ENCODE measurements around the gene FLT4.

The FLT4 gene

DNA sequence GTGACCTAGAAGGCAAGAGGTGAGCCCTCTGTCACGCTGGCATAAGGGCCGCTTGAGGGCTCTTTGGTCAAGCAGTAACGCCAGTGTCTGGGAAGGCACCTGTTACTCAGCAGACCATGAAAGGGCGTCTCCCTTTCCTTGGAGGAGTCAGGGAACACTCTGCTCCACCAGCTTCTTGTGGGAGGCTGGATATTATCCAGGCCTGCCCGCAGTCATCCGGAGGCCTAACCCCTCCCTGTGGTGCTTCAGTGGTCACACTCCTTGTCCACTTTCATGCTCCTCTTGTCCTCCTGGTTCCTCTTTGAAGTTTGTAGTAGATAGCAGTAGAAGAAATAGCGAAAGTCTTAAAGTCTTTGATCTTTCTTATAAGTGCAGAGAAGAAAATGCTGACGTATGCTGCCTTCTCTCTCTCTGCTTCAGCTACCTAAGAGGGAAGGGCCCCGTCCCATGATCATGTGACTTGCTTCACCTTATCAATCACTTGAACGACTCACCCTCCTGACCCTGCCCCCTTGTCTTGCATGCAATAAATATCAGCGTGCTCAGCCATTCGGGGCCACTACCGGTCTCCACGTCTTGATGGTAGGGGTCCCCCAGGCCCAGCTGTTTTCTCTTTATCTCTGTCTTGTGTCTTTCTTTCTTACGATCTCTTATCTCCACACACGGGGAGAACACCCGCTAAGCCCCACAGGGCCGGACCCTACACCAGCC, 41.4 kb downstream of the FLT4 start:
- H3K27ac ChIP-seq = no peak overlapping the region
- H3K9ac ChIP-seq = no peak overlapping the region
- H3K79me2 ChIP-seq = no peaks in the 10 kb centered on the region
- no peaks in the 10 kb centered on the region for H3K9me3 ChIP-seq (ENCODE audit: control insufficient read depth, low read length)
- no peaks in the 10 kb centered on the region for H3K27me3 ChIP-seq (ENCODE audit: control insufficient read depth, insufficient read depth, low read length)
- TF ChIP-seq, protein P1, sequence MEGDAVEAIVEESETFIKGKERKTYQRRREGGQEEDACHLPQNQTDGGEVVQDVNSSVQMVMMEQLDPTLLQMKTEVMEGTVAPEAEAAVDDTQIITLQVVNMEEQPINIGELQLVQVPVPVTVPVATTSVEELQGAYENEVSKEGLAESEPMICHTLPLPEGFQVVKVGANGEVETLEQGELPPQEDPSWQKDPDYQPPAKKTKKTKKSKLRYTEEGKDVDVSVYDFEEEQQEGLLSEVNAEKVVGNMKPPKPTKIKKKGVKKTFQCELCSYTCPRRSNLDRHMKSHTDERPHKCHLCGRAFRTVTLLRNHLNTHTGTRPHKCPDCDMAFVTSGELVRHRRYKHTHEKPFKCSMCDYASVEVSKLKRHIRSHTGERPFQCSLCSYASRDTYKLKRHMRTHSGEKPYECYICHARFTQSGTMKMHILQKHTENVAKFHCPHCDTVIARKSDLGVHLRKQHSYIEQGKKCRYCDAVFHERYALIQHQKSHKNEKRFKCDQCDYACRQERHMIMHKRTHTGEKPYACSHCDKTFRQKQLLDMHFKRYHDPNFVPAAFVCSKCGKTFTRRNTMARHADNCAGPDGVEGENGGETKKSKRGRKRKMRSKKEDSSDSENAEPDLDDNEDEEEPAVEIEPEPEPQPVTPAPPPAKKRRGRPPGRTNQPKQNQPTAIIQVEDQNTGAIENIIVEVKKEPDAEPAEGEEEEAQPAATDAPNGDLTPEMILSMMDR (IDR thresholded peaks at IDR 0.05) = no peak
- no peaks in the 10 kb centered on the region for H3K36me3 ChIP-seq (ENCODE audit: control insufficient read depth, insufficient read depth, low read length)
- no peak overlapping the region for H3K4me2 ChIP-seq (ENCODE audit: low read length)
- H3K4me1 ChIP-seq = no peaks in the 10 kb centered on the region
- no peak overlapping the region for H3K4me3 ChIP-seq (ENCODE audit: low read depth, low read length)
- peak overlapping the region; percentile 17 for H2AFZ ChIP-seq

DNA sequence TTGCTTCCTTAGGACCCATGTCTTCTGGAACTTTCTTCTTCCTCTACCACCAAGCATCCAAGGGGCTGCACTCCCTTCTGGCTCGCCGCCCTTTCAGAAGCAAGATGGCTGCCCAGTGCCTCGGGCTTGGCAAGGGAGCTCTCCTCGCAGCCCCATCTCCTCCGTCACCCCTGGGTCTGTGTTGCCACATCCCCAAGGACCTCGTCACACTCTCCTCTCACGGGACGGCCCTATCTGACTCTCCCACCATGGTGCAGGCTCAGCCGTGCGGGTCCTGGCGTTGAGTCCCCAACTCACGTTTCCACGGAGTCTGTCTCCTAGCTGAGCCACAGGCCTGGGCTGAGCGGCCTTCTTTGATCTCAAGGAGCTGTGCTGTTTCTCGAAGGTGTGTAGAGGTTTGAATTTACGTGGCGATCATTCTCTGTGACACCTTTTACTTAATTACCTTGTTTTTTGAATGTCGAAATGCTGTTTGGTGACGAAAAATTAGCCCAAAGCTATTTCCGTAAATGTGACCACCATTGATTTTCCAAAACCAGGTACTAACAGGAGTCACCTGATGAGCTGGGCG, 43.1 kb downstream of the FLT4 start:
- H3K79me2 ChIP-seq = no peaks in the 10 kb centered on the region
- no peak overlapping the region for H2AFZ ChIP-seq
- H3K4me3 ChIP-seq (ENCODE audit: low read depth, low read length) = no peak overlapping the region
- no peaks in the 10 kb centered on the region for H3K4me1 ChIP-seq
- no peaks in the 10 kb centered on the region for H3K27me3 ChIP-seq (ENCODE audit: control insufficient read depth, insufficient read depth, low read length)
- H3K36me3 ChIP-seq (ENCODE audit: control insufficient read depth, insufficient read depth, low read length) = no peaks in the 10 kb centered on the region
- H3K9me3 ChIP-seq (ENCODE audit: control insufficient read depth, low read length) = no peaks in the 10 kb centered on the region
- no peak overlapping the region for H3K9ac ChIP-seq
- no peak overlapping the region for H3K27ac ChIP-seq
- H3K4me2 ChIP-seq (ENCODE audit: low read length) = no peak overlapping the region
- TF ChIP-seq, protein P1 (IDR thresholded peaks at IDR 0.05) = no peak

DNA sequence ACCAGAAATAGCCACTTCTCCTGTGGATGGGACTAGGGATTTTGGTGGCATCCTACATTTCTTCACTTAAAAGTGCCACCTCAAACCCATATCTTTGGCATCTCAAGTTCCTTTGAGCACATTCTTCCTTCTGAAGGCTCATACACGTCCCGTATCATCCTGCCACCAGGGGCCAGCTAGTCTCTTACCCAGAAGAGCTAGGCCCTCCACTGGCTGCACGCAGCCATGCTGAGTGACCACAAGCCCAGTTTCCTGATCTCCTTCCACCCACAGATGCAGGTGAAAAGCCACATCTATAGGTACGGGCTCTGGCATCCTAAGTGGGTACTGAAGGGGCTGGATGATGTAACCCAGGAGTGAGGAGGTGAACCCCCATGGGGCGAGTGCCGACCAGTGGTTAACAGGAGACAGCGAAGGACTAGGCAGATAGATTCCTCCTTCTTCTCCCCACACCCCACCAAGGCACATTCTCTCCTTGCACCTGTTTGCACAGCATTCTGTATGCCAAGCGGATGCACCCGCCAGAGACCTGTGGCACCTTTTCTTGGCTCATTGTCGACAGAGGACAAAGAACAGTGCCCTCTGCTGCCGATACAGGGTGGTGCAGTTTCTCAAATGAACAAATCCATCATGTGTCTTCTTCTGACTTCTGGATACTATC, 43.7 kb downstream of the FLT4 start:
- TF ChIP-seq, protein P1 (IDR thresholded peaks at IDR 0.05) = peak; percentile 62

DNA sequence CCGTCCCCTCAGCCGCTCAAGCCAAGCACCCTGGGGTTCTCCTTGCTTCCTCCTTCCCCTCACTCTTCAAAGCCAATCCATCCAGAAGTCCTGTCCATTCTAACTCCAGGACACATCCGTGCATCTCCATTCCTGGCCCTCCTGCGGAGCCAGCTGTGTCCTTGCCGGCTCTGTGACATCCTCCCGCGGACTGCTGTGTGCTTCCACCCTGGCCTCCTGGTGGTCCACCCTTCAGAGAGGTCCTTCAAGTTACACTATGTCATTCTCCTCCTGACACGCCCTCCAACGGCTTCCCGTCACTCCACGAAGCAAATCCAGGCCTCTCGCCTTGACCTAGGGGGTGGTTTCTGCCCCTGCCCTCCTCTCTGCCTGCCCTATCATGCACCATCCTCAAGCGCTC, 45.1 kb downstream of the FLT4 start:
- no peaks in the 10 kb centered on the region for H3K36me3 ChIP-seq (ENCODE audit: control insufficient read depth, insufficient read depth, low read length)
- TF ChIP-seq, protein P1 (IDR thresholded peaks at IDR 0.05) = no peak
- H3K79me2 ChIP-seq = no peaks in the 10 kb centered on the region
- H3K4me2 ChIP-seq (ENCODE audit: low read length) = no peak overlapping the region
- no peaks in the 10 kb centered on the region for H3K4me1 ChIP-seq
- H3K9ac ChIP-seq = no peak overlapping the region
- no peak overlapping the region for H2AFZ ChIP-seq
- H3K27ac ChIP-seq = no peak overlapping the region
- H3K27me3 ChIP-seq (ENCODE audit: control insufficient read depth, insufficient read depth, low read length) = no peaks in the 10 kb centered on the region
- no peaks in the 10 kb centered on the region for H3K9me3 ChIP-seq (ENCODE audit: control insufficient read depth, low read length)
- H3K4me3 ChIP-seq (ENCODE audit: low read depth, low read length) = no peak overlapping the region

More for the DNA sequence above, 43.7 kb downstream of the FLT4 start:
- H3K27me3 ChIP-seq (ENCODE audit: control insufficient read depth, insufficient read depth, low read length) = no peaks in the 10 kb centered on the region
- H2AFZ ChIP-seq = no peak overlapping the region
- no peak overlapping the region for H3K4me2 ChIP-seq (ENCODE audit: low read length)
- H3K27ac ChIP-seq = no peak overlapping the region
- no peaks in the 10 kb centered on the region for H3K9me3 ChIP-seq (ENCODE audit: control insufficient read depth, low read length)
- no peaks in the 10 kb centered on the region for H3K36me3 ChIP-seq (ENCODE audit: control insufficient read depth, insufficient read depth, low read length)
- no peak overlapping the region for H3K9ac ChIP-seq
- no peaks in the 10 kb centered on the region for H3K79me2 ChIP-seq
- H3K4me3 ChIP-seq (ENCODE audit: low read depth, low read length) = no peak overlapping the region
- H3K4me1 ChIP-seq = no peaks in the 10 kb centered on the region

All from parathyroid adenoma (tissue), 2 donors.